ENCODE data around the gene ITGAV. TPM values are rescaled to one million over a fixed set of nuclear protein-coding genes. Genes with fewer than 3 reads are reported as not detected.
"Not testable (repeated sequence)": the region's sequence is repeated elsewhere in the genome, so short reads cannot be mapped to it uniquely, and the experiment has no call there.

Gene ITGAV
- total RNA-seq, 2 experiments from 2014 or later: 4.7 to 7.5 TPM

- intact Hi-C loops (cut with micrococcal nuclease): no loop called here
- no peak overlapping the region for H3K27ac Mint-ChIP-seq
- H3K36me3 Mint-ChIP-seq (ENCODE audit: low read depth): no peaks in the 10 kb centered on the region
- no peaks in the 10 kb centered on the region for H3K9me3 Mint-ChIP-seq
- ChIA-PET CTCF (interaction anchor here (1.2 kb wide), 1 partner anchor 9 kb away, joined by 3 read pairs; no protein-coding TSS in a partner anchor), POLR2A (no interaction called here)
- H3K27me3 Mint-ChIP-seq: peaks cover 15% of the 10 kb centered on the region
- DNase-seq (no peak), ATAC-seq (no peak)
- no peaks in the 10 kb centered on the region for H3K4me1 Mint-ChIP-seq (ENCODE audit: low read depth)
- H3K4me3 Mint-ChIP-seq: no peak overlapping the region
- no peak for TF ChIP-seq CTCF (IDR thresholded peaks at IDR 0.05)
Observed at GRCh38 chr2:186562209-186562578, 27.7 kb upstream of the ITGAV start.

GRCh38 chr2:186568600-186568999 is 21.3 kb upstream of the ITGAV start:
- DNase-seq; POLR2A ChIA-PET; CTCF ChIA-PET; H3K27ac Mint-ChIP-seq; H3K27me3 Mint-ChIP-seq; H3K4me3 Mint-ChIP-seq; ATAC-seq; intact Hi-C loops (cut with micrococcal nuclease); H3K36me3 Mint-ChIP-seq (ENCODE audit: low read depth); H3K9me3 Mint-ChIP-seq; H3K4me1 Mint-ChIP-seq (ENCODE audit: low read depth): not testable (repeated sequence)

- CTCF ChIA-PET; intact Hi-C loops (cut with micrococcal nuclease); H3K27ac Mint-ChIP-seq: not testable (repeated sequence)
Observed at GRCh38 chr2:186569127-186569526, 20.7 kb upstream of the ITGAV start.

GRCh38 chr2:186569897-186570296 is 20.0 kb upstream of the ITGAV start:
- H3K9me3 Mint-ChIP-seq: no peaks in the 10 kb centered on the region
- intact Hi-C loops (cut with micrococcal nuclease): no loop called here
- no peak for TF ChIP-seq CTCF (IDR thresholded peaks at IDR 0.05)
- H3K4me1 Mint-ChIP-seq (ENCODE audit: low read depth): no peaks in the 10 kb centered on the region
- H3K4me3 Mint-ChIP-seq: no peak overlapping the region
- CTCF ChIA-PET: no interaction called here
- H3K36me3 Mint-ChIP-seq (ENCODE audit: low read depth): no peaks in the 10 kb centered on the region
- POLR2A ChIA-PET: no interaction called here
- ATAC-seq (no peak), DNase-seq (no peak)
- H3K27me3 Mint-ChIP-seq: peaks cover 2% of the 10 kb centered on the region
- H3K27ac Mint-ChIP-seq: no peak overlapping the region

More at GRCh38 chr2:186569127-186569526, 20.7 kb upstream of the ITGAV start:
- ATAC-seq; POLR2A ChIA-PET; H3K9me3 Mint-ChIP-seq; H3K27me3 Mint-ChIP-seq; H3K4me3 Mint-ChIP-seq; H3K36me3 Mint-ChIP-seq (ENCODE audit: low read depth); DNase-seq; H3K4me1 Mint-ChIP-seq (ENCODE audit: low read depth): not testable (repeated sequence)

- TF ChIP-seq CTCF (IDR thresholded peaks at IDR 0.05): no peak
- CTCF ChIA-PET: interaction anchor here (0.8 kb wide), 1 partner anchor 12 kb away, joined by 3 read pairs; no protein-coding TSS in a partner anchor
- intact Hi-C loops (cut with micrococcal nuclease): no loop called here
- no peak overlapping the region for H3K27ac Mint-ChIP-seq
- peaks cover 1% of the 10 kb centered on the region for H3K27me3 Mint-ChIP-seq
- H3K4me1 Mint-ChIP-seq (ENCODE audit: low read depth): peaks cover 3% of the 10 kb centered on the region
- H3K36me3 Mint-ChIP-seq (ENCODE audit: low read depth): no peaks in the 10 kb centered on the region
- POLR2A ChIA-PET: no interaction called here
- no peaks in the 10 kb centered on the region for H3K9me3 Mint-ChIP-seq
- ATAC-seq (no peak), DNase-seq (no peak)
- no peak overlapping the region for H3K4me3 Mint-ChIP-seq
Observed at GRCh38 chr2:186570604-186571003, 19.3 kb upstream of the ITGAV start.

GRCh38 chr2:186572705-186573104 is 17.2 kb upstream of the ITGAV start:
- intact Hi-C loops (cut with micrococcal nuclease): no loop called here
- TF ChIP-seq CTCF (IDR thresholded peaks at IDR 0.05): no peak
- H3K36me3 Mint-ChIP-seq (ENCODE audit: low read depth): no peaks in the 10 kb centered on the region
- ChIA-PET POLR2A (no interaction called here), CTCF (no interaction called here)
- peaks cover 3% of the 10 kb centered on the region for H3K4me1 Mint-ChIP-seq (ENCODE audit: low read depth)
- H3K27ac Mint-ChIP-seq: no peak overlapping the region
- no peak for DNase-seq
- no peak for ATAC-seq
- no peaks in the 10 kb centered on the region for H3K27me3 Mint-ChIP-seq
- H3K4me3 Mint-ChIP-seq: no peak overlapping the region
- no peaks in the 10 kb centered on the region for H3K9me3 Mint-ChIP-seq
